Activated CD4-positive, alpha-beta T cell treated with anti-CD3 and anti-CD28 coated beads, Interleukin-10, Interleukin-2, amounts not matched to agents 100 ng/mL and 50 ng/mL, durations not matched to agents 16 hours and 8 hours (primary cell): ENCODE measurements around the gene AKAP6.

Experiments used
- DNase-seq: peaks from one replicate; pipeline ENCODE4 v3.0.0-alpha.2; 2020

The AKAP6 gene

GRCh38 chr14:32329146-32329545 lies at the start of gene AKAP6:
AKAP6 (plus strand) TSS chr14:32329298; CDS start chr14:32433494, 104,196 bp downstream.
- DNase-seq: no peak

GRCh38 chr14:32286602-32287001 lies 42.5 kb upstream of the AKAP6 start:
- DNase-seq: no peak

GRCh38 chr14:32296366-32296765 lies 32.7 kb upstream of the AKAP6 start:
- no peak for DNase-seq

GRCh38 chr14:32298346-32298745 lies 30.8 kb upstream of the AKAP6 start:
- DNase-seq: no peak

- DNase-seq: no peak
Measured at GRCh38 chr14:32300136-32300535, 29.0 kb upstream of the AKAP6 start.

- no peak for DNase-seq
Measured at GRCh38 chr14:32303865-32304264, 25.2 kb upstream of the AKAP6 start.

- no peak for DNase-seq
Measured at GRCh38 chr14:32304296-32304695, 24.8 kb upstream of the AKAP6 start.

- no peak for DNase-seq
Measured at GRCh38 chr14:32306549-32306948, 22.5 kb upstream of the AKAP6 start.

GRCh38 chr14:32307881-32308582 lies 21.1 kb upstream of the AKAP6 start:
- DNase-seq: no peak

- DNase-seq: no peak
Measured at GRCh38 chr14:32310876-32311275, 18.2 kb upstream of the AKAP6 start.

- no peak for DNase-seq
Measured at GRCh38 chr14:32311294-32312009, 17.6 kb upstream of the AKAP6 start.

GRCh38 chr14:32312010-32312331 lies 17.1 kb upstream of the AKAP6 start:
- DNase-seq: no peak

- DNase-seq: no peak
Measured at GRCh38 chr14:32313844-32314376, 15.2 kb upstream of the AKAP6 start.

- DNase-seq: no peak
Measured at GRCh38 chr14:32318087-32318795, 10.9 kb upstream of the AKAP6 start.

- DNase-seq: no peak
Measured at GRCh38 chr14:32319368-32320049, 9.6 kb upstream of the AKAP6 start.

GRCh38 chr14:32324601-32325000 lies 4.5 kb upstream of the AKAP6 start:
- no peak for DNase-seq

- DNase-seq: peak; percentile 13
Measured at GRCh38 chr14:32327255-32327961, 1.7 kb upstream of the AKAP6 start.

- DNase-seq: no peak
Measured at GRCh38 chr14:32329690-32330285, 690 bp downstream of the AKAP6 start.

GRCh38 chr14:32330351-32331111 lies 1.4 kb downstream of the AKAP6 start:
- no peak for DNase-seq

- no peak for DNase-seq
Measured at GRCh38 chr14:32331206-32331605, 2.1 kb downstream of the AKAP6 start.
